ENCODE measurements around the gene DCST2. TPM values are rescaled to one million over a fixed set of nuclear protein-coding genes. Genes with fewer than 3 reads are reported as not detected.
A peak's percentile ranks its signal among the peaks of the same experiment; 100 is the strongest.

Gene DCST2
- total RNA-seq, 3 donors from 2014 or later: 1.7 to 3.3 (median 2.3) TPM

DNA sequence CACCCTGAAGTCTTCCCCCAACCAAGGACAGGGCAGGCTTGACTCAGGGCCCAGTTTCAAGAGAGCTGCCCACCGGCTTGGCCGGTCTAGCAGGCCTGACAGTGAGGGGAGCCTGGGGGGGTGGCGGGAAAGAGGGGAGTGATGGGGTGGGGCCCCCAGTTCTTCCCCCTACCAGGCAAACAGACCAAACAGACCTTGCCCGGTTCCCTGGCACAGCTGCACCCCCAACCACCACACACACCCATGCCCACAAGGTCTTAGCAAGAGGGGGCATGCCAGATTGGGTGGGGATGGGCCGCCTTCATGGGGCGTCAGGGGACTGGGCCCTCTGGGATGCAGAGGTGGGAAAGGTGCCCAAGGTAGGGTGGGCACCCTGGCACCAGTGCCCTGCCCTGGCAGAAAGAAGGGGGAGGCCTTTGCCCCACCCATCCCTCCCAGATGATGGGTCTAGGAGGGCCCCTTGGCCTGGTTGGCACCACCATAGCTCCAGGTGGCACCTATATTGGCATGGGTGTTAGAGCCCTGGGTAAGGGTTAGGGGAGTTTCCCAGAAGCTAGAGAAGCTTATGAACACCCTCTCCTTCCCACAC, 22.1 kb downstream of the DCST2 start:
- Histone ChIP-seq H3K4me1 (ENCODE audit: low read depth) (peaks cover 68% of the 10 kb centered on the region), H3K9me3 (no peaks in the 10 kb centered on the region), H3K36me3 (ENCODE audit: low read depth) (no peaks in the 10 kb centered on the region), H3K4me3 (no peak overlapping the region)
- DNase-seq (peak in 1 of 3 donors; percentile 66), ATAC-seq (no peak)
- TF ChIP-seq, protein P1, sequence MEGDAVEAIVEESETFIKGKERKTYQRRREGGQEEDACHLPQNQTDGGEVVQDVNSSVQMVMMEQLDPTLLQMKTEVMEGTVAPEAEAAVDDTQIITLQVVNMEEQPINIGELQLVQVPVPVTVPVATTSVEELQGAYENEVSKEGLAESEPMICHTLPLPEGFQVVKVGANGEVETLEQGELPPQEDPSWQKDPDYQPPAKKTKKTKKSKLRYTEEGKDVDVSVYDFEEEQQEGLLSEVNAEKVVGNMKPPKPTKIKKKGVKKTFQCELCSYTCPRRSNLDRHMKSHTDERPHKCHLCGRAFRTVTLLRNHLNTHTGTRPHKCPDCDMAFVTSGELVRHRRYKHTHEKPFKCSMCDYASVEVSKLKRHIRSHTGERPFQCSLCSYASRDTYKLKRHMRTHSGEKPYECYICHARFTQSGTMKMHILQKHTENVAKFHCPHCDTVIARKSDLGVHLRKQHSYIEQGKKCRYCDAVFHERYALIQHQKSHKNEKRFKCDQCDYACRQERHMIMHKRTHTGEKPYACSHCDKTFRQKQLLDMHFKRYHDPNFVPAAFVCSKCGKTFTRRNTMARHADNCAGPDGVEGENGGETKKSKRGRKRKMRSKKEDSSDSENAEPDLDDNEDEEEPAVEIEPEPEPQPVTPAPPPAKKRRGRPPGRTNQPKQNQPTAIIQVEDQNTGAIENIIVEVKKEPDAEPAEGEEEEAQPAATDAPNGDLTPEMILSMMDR (IDR thresholded peaks at IDR 0.05): no peak
- intact Hi-C loops (cut with DNase I, micrococcal nuclease): loop anchor here in 1 of 2 donors (10.0 kb wide), 1 partner anchor 47 kb away; the partner anchor contains the start of gene PYGO2

DNA sequence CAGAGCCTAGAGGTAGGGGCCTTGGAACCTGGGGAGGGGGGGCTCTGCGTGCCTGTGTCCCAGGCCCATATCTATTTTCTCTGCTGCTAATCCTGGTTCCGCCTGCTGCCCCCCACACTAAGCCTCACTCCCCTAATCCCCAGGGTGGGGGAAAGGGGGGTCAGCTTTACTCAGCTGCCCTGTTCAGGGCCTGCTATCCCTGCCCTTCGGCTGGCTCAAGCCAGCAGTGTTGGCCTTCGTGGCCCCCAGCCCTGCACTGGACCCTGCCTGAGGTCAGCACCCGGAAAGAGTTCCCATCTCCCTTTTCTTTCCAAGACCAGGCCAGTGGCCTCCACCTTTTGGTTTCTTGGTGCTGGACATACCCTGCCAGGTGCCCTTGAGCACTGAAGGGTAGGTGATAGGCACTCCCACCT, 22.6 kb downstream of the DCST2 start:
- H3K4me1 ChIP-seq (ENCODE audit: low read depth): peaks cover 71% of the 10 kb centered on the region
- no peak for DNase-seq
- TF ChIP-seq, protein P1 (IDR thresholded peaks at IDR 0.05): no peak
- no peaks in the 10 kb centered on the region for H3K36me3 ChIP-seq (ENCODE audit: low read depth)
- H3K9me3 ChIP-seq: no peaks in the 10 kb centered on the region
- H3K4me3 ChIP-seq: no peak overlapping the region
- intact Hi-C loops (cut with DNase I, micrococcal nuclease): loop anchor here in 1 of 2 donors (10.0 kb wide), 1 partner anchor 46 kb away; the partner anchor contains the start of gene PYGO2
- no peak for ATAC-seq

DNA sequence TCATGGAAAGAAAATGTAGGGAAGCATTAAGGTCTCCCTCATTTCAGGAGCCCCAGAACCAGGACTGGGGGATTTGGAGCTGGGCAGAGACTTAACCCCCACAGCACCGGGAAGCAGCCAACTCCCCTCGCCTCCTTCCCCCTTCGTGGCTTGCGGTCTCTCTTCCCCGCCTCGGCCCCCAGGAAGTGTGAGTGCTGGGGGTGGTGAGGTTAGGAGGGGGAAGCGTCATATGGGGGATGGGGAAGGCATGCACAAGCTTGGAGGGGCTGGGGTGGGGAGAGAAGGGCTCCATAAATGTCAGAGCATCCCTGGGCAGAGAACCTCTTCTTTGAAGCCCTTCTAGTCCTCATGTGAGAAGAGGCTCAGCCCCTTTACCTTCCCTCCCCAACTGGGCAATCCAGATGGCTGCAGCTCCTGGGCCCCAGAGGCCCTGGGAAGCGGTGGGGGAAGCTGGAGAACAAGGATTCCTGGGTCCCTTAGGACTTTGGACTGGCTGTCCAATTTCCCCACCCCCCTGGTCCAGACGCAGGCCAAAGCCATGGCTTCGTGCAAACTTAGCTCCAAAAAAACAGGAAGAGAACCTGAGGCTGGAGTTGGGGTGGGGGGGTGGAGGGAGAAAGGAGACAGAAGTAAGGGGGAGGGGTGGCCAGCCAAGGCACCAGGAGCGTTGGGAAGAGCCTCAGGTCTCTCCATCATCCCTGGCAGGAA, 23.2 kb downstream of the DCST2 start:
- peak; percentile 41 to 69 (median 53) for DNase-seq
- TF ChIP-seq, protein P1 (IDR thresholded peaks at IDR 0.05): no peak
- Histone ChIP-seq H3K36me3 (ENCODE audit: low read depth) (no peaks in the 10 kb centered on the region), H3K9me3 (no peaks in the 10 kb centered on the region), H3K4me1 (ENCODE audit: low read depth) (peaks cover 72% of the 10 kb centered on the region), H3K4me3 (no peak overlapping the region)
- no peak for ATAC-seq
- intact Hi-C loops (cut with DNase I, micrococcal nuclease): loop anchor here in 1 of 2 donors (10.0 kb wide), 1 partner anchor 46 kb away; the partner anchor contains the start of gene PYGO2

DNA sequence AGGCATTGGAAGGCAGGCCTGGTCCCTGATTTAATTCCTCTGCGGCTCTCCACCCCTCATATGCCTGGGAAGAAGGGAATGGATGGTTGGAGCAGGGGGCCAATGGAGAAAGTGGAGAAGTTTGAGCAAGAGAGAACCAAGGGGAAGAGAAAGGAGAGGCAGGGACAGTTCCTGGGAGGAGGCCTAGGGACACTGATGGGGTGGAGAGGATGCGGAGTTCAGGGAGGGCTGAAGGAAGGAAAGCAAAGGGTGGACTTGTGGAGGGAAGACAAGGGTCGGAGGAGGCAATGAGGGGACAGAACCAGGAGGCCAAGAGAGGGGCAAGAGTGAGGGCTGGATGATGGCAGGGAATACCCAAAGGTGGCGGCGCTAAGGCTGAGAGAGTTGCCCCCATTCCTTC, 23.8 kb downstream of the DCST2 start:
- ATAC-seq (no peak), DNase-seq (no peak)
- TF ChIP-seq, protein P1 (IDR thresholded peaks at IDR 0.05): no peak
- Histone ChIP-seq H3K36me3 (ENCODE audit: low read depth) (no peaks in the 10 kb centered on the region), H3K9me3 (no peaks in the 10 kb centered on the region), H3K4me3 (no peak overlapping the region), H3K4me1 (ENCODE audit: low read depth) (peaks cover 77% of the 10 kb centered on the region)
- intact Hi-C loops (cut with DNase I, micrococcal nuclease): loop anchor here in 1 of 2 donors (10.0 kb wide), 1 partner anchor 45 kb away; the partner anchor contains the start of gene PYGO2

- intact Hi-C loops (cut with DNase I, micrococcal nuclease): no loop called here
- Histone ChIP-seq H3K9me3 (no peaks in the 10 kb centered on the region), H3K4me1 (ENCODE audit: low read depth) (peaks cover 81% of the 10 kb centered on the region), H3K4me3 (no peak overlapping the region), H3K36me3 (ENCODE audit: low read depth) (no peaks in the 10 kb centered on the region)
- TF ChIP-seq, protein P1 (IDR thresholded peaks at IDR 0.05): no peak
- DNase-seq: peak in 1 of 3 donors; percentile 60
- no peak for ATAC-seq
These were observed 24.3 kb downstream of the DCST2 start for GRCh38 chr1:155009221-155009711.
